K562 (cell line): ENCODE results near the gene PIK3AP1. TPM values are rescaled to one million over a fixed set of nuclear protein-coding genes. Genes with fewer than 3 reads are reported as not detected.

Experiments
- DMBX1 ChIP-seq: fragments of 250-450 bp; sonication (Bioruptor Pico); IDR thresholded peaks from 2 replicates; pipeline ENCODE4 v1.8.0; 2022; ENCODE audit warnings: inconsistent platforms, mild to moderate bottlenecking, moderate library complexity, borderline replicate concordance
- NFRKB ChIP-seq: fragments of 450-650 bp; IDR thresholded peaks from 2 replicates; pipeline ENCODE4 v1.6.1; 2016; ENCODE audit warnings: low read depth
- PRMT5 ChIP-seq: sonication (generic); formaldehyde crosslinking; IDR thresholded peaks from 2 replicates; pipeline ENCODE4 v1.5.0; 2020; ENCODE audit warnings: missing genetic modification reagents
- RFX1 ChIP-seq: fragments of 450-650 bp; IDR thresholded peaks from 2 replicates; pipeline ENCODE4 v1.6.1; 2016; ENCODE audit warnings: mild to moderate bottlenecking, moderate library complexity
- SRF ChIP-seq, 2 experiments: fragments of 250-450, 450-650 bp in 1 of 2; sonication (Bioruptor Pico) in 1 of 2; sonication (generic) in 1 of 2; formaldehyde crosslinking; IDR thresholded peaks; 2 replicates each; pipeline versions ENCODE4 v1.5.0 to v1.5.1; 2020 to 2022; ENCODE audit warnings: mild to moderate bottlenecking in 1 of 2, missing genetic modification reagents in 1 of 2
- THAP12 ChIP-seq: fragments of 250-450 bp; sonication (Bioruptor Pico); IDR thresholded peaks from 2 replicates; pipeline ENCODE4 v1.9.0; 2021; ENCODE audit warnings: mild to moderate bottlenecking, inconsistent platforms
- THRAP3 ChIP-seq: fragments of 450-650 bp; IDR thresholded peaks from 2 replicates; pipeline ENCODE4 v1.6.1; 2016; ENCODE audit warnings: mild to moderate bottlenecking, inconsistent platforms, borderline replicate concordance
- ZBTB1 ChIP-seq: sonication (generic); formaldehyde crosslinking; IDR thresholded peaks from 2 replicates; pipeline ENCODE4 v1.8.1; 2023; ENCODE audit warnings: missing genetic modification reagents, low read depth, mild to moderate bottlenecking, borderline replicate concordance
- ZMIZ1 ChIP-seq, 2 experiments: fragments of 150-350 bp in 1 of 2; IDR thresholded peaks; 2 replicates each; pipeline ENCODE4 v1.6.1; 2012 to 2016; ENCODE audit warnings: low read depth in 2 of 2, low read length in 2 of 2, mild to moderate bottlenecking in 1 of 2, moderate library complexity in 1 of 2
- polyA plus RNA-seq, 8 experiments: library from polyadenylated mRNA; depleted of rRNA in 4 of 8; stranded (reverse) in 5 of 8; unstranded in 3 of 8; fragments of >200 nt; fragmentation: Nextera tagmentation in 2 of 8; fragmentation: Illumina TruSeq in 1 of 8; extraction: Ambion mirVana in 2 of 8; extraction: Trizol in 1 of 8; gene quantifications; 2 replicates each; pipeline versions ENCODE4 v1.2.1 to v1.2.3, GENCODE V29; 2011 to 2014; ENCODE audit warnings: inconsistent platforms in 1 of 8, missing spikeins in 1 of 8
- total RNA-seq, 7 experiments: library from RNA; depleted of rRNA in 6 of 7; stranded (reverse); fragments of >200 nt in 6 of 7; fragmentation: Illumina TruSeq in 2 of 7; extraction: Trizol in 2 of 7; gene quantifications; 2 replicates each; pipeline versions ENCODE4 v1.2.1 to v1.2.3, GENCODE V29; 2011 to 2021; ENCODE audit warnings: low replicate concordance in 1 of 7

PIK3AP1 gene
- total and polyA plus RNA-seq, 9 of the 15 experiments (the other 6 are each of a cell fraction or from before 2014, with no cell fraction given): 0.20 to 2.4 (median 1.4) TPM

GRCh38 chr10:96656198-96656577 lies 64.1 kb downstream of the PIK3AP1 start (continued):
- no peak for TF ChIP-seq ZMIZ1 (IDR thresholded peaks at IDR 0.05; ENCODE audit: low read depth in 2 of 2, low read length in 2 of 2)
- no peak for TF ChIP-seq SRF (CRISPR knock-in tag; IDR thresholded peaks at IDR 0.05)
- no peak for TF ChIP-seq DMBX1 (CRISPR knock-in tag)
- TF ChIP-seq ZBTB1 (CRISPR knock-in tag): no peak
- TF ChIP-seq THRAP3: no peak
- no peak for TF ChIP-seq RFX1
- TF ChIP-seq PRMT5 (CRISPR knock-in tag): no peak
- no peak for TF ChIP-seq NFRKB
- TF ChIP-seq THAP12 (CRISPR knock-in tag): no peak
